ENCODE results near the gene PHACTR3.

The PHACTR3 gene

DNA sequence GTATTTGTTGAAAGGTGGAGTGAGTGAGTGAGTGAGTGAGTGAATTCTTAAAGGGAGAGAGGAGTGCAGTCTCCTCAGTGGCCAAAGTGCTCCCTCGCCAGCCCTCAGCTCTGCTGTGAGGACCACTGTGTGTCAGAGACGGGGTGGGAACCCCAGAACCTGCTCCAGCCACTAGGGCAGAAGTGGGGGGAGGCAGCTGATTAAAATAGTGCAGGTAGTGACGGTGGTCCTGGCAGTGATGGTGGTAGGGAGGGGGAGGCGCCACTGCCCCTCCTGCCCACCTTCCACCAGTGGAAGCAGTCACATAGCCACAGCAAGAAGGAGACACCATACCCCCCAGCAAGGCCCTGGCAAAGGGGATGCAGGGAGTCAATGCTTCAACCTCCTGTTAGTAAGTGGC is 133.5 kb downstream of the PHACTR3 start:
- TF ChIP-seq, protein P1, sequence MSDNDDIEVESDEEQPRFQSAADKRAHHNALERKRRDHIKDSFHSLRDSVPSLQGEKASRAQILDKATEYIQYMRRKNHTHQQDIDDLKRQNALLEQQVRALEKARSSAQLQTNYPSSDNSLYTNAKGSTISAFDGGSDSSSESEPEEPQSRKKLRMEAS (IDR thresholded peaks at IDR 0.05) = no peak
- TF ChIP-seq EP300 (IDR thresholded peaks at IDR 0.05; ENCODE audit: borderline replicate concordance) (no peak), TAF1 (IDR thresholded peaks at IDR 0.05; ENCODE audit: low read depth) (no peak), RAD21 (IDR thresholded peaks at IDR 0.05; ENCODE audit: low read depth) (no peak), ZBTB7A (IDR thresholded peaks at IDR 0.05; ENCODE audit: low read depth) (no peak), CREB1 (IDR thresholded peaks at IDR 0.05; ENCODE audit: low read depth) (no peak), NFIC (IDR thresholded peaks at IDR 0.05) (no peak), TCF12 (IDR thresholded peaks at IDR 0.05; ENCODE audit: low read depth) (no peak), FOXM1 (IDR thresholded peaks at IDR 0.05; ENCODE audit: borderline replicate concordance, low read depth) (no peak), TEAD4 (IDR thresholded peaks at IDR 0.05) (no peak), CEBPB (IDR thresholded peaks at IDR 0.05) (no peak), EGR1 (IDR thresholded peaks at IDR 0.05) (no peak), YY1 (IDR thresholded peaks at IDR 0.05; ENCODE audit: low read depth) (no peak)
- TF ChIP-seq, protein P2, sequence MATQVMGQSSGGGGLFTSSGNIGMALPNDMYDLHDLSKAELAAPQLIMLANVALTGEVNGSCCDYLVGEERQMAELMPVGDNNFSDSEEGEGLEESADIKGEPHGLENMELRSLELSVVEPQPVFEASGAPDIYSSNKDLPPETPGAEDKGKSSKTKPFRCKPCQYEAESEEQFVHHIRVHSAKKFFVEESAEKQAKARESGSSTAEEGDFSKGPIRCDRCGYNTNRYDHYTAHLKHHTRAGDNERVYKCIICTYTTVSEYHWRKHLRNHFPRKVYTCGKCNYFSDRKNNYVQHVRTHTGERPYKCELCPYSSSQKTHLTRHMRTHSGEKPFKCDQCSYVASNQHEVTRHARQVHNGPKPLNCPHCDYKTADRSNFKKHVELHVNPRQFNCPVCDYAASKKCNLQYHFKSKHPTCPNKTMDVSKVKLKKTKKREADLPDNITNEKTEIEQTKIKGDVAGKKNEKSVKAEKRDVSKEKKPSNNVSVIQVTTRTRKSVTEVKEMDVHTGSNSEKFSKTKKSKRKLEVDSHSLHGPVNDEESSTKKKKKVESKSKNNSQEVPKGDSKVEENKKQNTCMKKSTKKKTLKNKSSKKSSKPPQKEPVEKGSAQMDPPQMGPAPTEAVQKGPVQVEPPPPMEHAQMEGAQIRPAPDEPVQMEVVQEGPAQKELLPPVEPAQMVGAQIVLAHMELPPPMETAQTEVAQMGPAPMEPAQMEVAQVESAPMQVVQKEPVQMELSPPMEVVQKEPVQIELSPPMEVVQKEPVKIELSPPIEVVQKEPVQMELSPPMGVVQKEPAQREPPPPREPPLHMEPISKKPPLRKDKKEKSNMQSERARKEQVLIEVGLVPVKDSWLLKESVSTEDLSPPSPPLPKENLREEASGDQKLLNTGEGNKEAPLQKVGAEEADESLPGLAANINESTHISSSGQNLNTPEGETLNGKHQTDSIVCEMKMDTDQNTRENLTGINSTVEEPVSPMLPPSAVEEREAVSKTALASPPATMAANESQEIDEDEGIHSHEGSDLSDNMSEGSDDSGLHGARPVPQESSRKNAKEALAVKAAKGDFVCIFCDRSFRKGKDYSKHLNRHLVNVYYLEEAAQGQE (IDR thresholded peaks at IDR 0.05; ENCODE audit: low read depth) = no peak
- TF ChIP-seq, protein P3, sequence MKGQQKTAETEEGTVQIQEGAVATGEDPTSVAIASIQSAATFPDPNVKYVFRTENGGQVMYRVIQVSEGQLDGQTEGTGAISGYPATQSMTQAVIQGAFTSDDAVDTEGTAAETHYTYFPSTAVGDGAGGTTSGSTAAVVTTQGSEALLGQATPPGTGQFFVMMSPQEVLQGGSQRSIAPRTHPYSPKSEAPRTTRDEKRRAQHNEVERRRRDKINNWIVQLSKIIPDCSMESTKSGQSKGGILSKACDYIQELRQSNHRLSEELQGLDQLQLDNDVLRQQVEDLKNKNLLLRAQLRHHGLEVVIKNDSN (IDR thresholded peaks at IDR 0.05) = no peak

DNA sequence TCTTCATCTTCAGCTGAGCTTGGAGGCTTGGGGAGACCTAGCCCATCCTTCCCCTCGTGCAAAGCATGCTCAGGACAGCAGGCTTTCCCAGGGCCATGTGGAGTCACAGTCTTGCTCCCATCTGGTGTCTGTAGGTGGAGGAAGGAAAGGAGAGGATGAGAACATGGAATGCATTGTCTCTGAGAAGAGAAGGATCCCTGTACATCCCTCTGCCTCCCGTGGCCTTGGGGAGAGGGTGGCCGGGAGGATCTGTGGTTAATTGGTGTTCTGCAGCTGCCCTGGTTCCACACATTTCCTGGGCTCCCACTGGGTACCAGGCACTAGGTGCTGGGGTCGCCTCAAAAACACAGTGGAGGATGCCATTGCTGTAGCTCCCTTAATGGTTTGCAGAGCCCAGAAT is 134.5 kb downstream of the PHACTR3 start:
- TF ChIP-seq, protein P2 (IDR thresholded peaks at IDR 0.05; ENCODE audit: low read depth) = no peak
- TF ChIP-seq CEBPB (IDR thresholded peaks at IDR 0.05) = no peak
- no peak for TF ChIP-seq TEAD4 (IDR thresholded peaks at IDR 0.05)
- TF ChIP-seq, protein P1 (IDR thresholded peaks at IDR 0.05) = no peak
- TF ChIP-seq RAD21 (IDR thresholded peaks at IDR 0.05; ENCODE audit: low read depth) = no peak
- TF ChIP-seq FOXM1 (IDR thresholded peaks at IDR 0.05; ENCODE audit: borderline replicate concordance, low read depth) = no peak
- no peak for TF ChIP-seq CREB1 (IDR thresholded peaks at IDR 0.05; ENCODE audit: low read depth)
- no peak for TF ChIP-seq EP300 (IDR thresholded peaks at IDR 0.05; ENCODE audit: borderline replicate concordance)
- TF ChIP-seq ZBTB7A (IDR thresholded peaks at IDR 0.05; ENCODE audit: low read depth) = no peak
- no peak for TF ChIP-seq NFIC (IDR thresholded peaks at IDR 0.05)
- TF ChIP-seq EGR1 (IDR thresholded peaks at IDR 0.05) = no peak
- TF ChIP-seq, protein P3 (IDR thresholded peaks at IDR 0.05) = no peak
- TF ChIP-seq TAF1 (IDR thresholded peaks at IDR 0.05; ENCODE audit: low read depth) = no peak
- no peak for TF ChIP-seq TCF12 (IDR thresholded peaks at IDR 0.05; ENCODE audit: low read depth)
- no peak for TF ChIP-seq YY1 (IDR thresholded peaks at IDR 0.05; ENCODE audit: low read depth)

DNA sequence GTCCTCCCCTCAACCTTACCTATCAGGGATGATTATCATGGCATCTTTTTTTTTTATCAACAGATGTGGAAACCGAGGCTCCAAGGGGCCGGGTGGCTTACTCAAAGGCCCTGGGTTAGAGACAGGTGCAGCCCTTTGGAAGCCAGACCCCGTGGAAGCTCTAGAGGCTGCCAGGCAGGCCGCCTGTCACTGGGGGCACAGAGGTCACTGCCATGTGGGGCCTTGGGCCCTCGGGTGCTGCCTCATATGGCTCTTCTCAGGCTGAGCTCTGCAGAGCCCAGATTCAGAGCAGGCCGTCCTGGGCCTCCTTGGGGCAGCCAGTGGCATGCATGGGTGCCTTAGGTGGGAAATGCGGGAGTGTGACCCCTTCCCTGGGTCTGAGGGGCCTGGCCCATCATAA is 136.3 kb downstream of the PHACTR3 start:
- TF ChIP-seq, protein P3 (IDR thresholded peaks at IDR 0.05) = no peak
- TF ChIP-seq TEAD4 (IDR thresholded peaks at IDR 0.05) (no peak), CREB1 (IDR thresholded peaks at IDR 0.05; ENCODE audit: low read depth) (no peak), TAF1 (IDR thresholded peaks at IDR 0.05; ENCODE audit: low read depth) (no peak), EGR1 (IDR thresholded peaks at IDR 0.05) (no peak), CEBPB (IDR thresholded peaks at IDR 0.05) (no peak), ZBTB7A (IDR thresholded peaks at IDR 0.05; ENCODE audit: low read depth) (no peak), TCF12 (IDR thresholded peaks at IDR 0.05; ENCODE audit: low read depth) (no peak), EP300 (IDR thresholded peaks at IDR 0.05; ENCODE audit: borderline replicate concordance) (no peak)
- TF ChIP-seq, protein P2 (IDR thresholded peaks at IDR 0.05; ENCODE audit: low read depth) = no peak
- TF ChIP-seq, protein P1 (IDR thresholded peaks at IDR 0.05) = no peak

DNA sequence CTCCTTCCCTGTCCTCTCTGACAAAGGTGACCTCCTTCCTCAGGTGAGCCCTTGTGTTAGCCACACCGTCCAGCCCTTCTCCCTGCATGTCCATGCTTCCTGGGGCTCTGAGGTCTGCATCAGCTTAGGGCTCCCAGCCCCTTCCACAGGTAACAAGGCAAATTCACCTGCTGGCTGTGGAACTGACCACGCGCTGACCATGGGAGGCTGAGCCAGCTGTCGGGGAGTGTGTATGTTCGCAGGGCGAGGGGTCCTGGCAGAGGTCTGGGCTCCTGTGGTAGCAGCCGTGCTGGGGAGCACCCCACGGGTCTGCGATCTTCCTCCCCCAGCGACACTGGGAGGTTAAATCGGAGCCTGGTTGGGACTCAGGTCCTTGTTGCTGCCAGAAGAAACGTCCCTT is 136.7 kb downstream of the PHACTR3 start:
- TF ChIP-seq FOXM1 (IDR thresholded peaks at IDR 0.05; ENCODE audit: borderline replicate concordance, low read depth) (no peak), EP300 (IDR thresholded peaks at IDR 0.05; ENCODE audit: borderline replicate concordance) (no peak), TAF1 (IDR thresholded peaks at IDR 0.05; ENCODE audit: low read depth) (no peak), NFIC (IDR thresholded peaks at IDR 0.05) (no peak), CREB1 (IDR thresholded peaks at IDR 0.05; ENCODE audit: low read depth) (no peak), TCF12 (IDR thresholded peaks at IDR 0.05; ENCODE audit: low read depth) (no peak), TEAD4 (IDR thresholded peaks at IDR 0.05) (no peak), YY1 (IDR thresholded peaks at IDR 0.05; ENCODE audit: low read depth) (no peak), CEBPB (IDR thresholded peaks at IDR 0.05) (no peak), RAD21 (IDR thresholded peaks at IDR 0.05; ENCODE audit: low read depth) (no peak), ZBTB7A (IDR thresholded peaks at IDR 0.05; ENCODE audit: low read depth) (no peak), EGR1 (IDR thresholded peaks at IDR 0.05) (no peak)
- TF ChIP-seq, protein P2 (IDR thresholded peaks at IDR 0.05; ENCODE audit: low read depth) = no peak
- TF ChIP-seq, protein P3 (IDR thresholded peaks at IDR 0.05) = no peak

All from Ishikawa (cell line).